ENCODE results near the gene MBD4. TPM values are rescaled to one million over a fixed set of nuclear protein-coding genes. Genes with fewer than 3 reads are reported as not detected.

MBD4 gene
- total and polyA plus RNA-seq, 2 experiments from 2014 or later, result 33.9 to 59.3 TPM

DNA sequence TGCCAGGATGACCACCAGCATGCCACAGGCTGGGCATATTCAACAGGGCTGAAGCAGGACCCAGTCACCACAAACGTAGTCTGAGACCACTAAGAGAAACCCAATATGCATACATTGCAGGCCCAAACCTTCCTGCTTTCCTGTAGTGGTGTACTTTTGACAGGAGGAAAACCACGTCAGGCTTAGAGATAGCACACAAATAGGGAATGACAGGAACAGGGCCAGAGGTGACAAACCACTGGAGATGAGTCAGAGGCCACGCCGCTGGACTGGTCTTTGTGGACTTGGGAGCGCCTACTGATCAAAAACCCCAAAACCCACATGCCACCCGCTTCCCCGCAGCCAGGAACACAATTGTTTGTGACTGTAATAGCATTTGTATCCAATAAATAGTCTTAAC, 7.7 kb downstream of the MBD4 start:
- peaks cover 19% of the 10 kb centered on the region for H3K4me1 ChIP-seq (ENCODE audit: insufficient read depth)
- no peak for DNase-seq (ENCODE audit: low spot score)
- TF ChIP-seq EZH2phosphoT487 (IDR thresholded peaks at IDR 0.05; ENCODE audit: unreplicated experiment) (no peak), ZNF331 (CRISPR knock-in tag; IDR thresholded peaks at IDR 0.05; ENCODE audit: low read depth) (no peak), ZNF114 (CRISPR knock-in tag; IDR thresholded peaks at IDR 0.05) (no peak), STAT1 (IDR thresholded peaks at IDR 0.05; ENCODE audit: unreplicated experiment) (no peak), CREB1 (CRISPR knock-in tag; IDR thresholded peaks at IDR 0.05; ENCODE audit: low read depth) (no peak), EZH2 (IDR thresholded peaks at IDR 0.05; ENCODE audit: low read depth, unreplicated experiment) (no peak), JUNB (IDR thresholded peaks at IDR 0.05; ENCODE audit: unreplicated experiment) (no peak), POLR2AphosphoS5 (IDR thresholded peaks at IDR 0.05; ENCODE audit: low read depth) (no peak), NANOG (IDR thresholded peaks at IDR 0.05; ENCODE audit: borderline replicate concordance) (no peak)
- TF ChIP-seq, protein P1, sequence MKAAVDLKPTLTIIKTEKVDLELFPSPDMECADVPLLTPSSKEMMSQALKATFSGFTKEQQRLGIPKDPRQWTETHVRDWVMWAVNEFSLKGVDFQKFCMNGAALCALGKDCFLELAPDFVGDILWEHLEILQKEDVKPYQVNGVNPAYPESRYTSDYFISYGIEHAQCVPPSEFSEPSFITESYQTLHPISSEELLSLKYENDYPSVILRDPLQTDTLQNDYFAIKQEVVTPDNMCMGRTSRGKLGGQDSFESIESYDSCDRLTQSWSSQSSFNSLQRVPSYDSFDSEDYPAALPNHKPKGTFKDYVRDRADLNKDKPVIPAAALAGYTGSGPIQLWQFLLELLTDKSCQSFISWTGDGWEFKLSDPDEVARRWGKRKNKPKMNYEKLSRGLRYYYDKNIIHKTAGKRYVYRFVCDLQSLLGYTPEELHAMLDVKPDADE (IDR thresholded peaks at IDR 0.05), result no peak
- TF ChIP-seq, protein P2, sequence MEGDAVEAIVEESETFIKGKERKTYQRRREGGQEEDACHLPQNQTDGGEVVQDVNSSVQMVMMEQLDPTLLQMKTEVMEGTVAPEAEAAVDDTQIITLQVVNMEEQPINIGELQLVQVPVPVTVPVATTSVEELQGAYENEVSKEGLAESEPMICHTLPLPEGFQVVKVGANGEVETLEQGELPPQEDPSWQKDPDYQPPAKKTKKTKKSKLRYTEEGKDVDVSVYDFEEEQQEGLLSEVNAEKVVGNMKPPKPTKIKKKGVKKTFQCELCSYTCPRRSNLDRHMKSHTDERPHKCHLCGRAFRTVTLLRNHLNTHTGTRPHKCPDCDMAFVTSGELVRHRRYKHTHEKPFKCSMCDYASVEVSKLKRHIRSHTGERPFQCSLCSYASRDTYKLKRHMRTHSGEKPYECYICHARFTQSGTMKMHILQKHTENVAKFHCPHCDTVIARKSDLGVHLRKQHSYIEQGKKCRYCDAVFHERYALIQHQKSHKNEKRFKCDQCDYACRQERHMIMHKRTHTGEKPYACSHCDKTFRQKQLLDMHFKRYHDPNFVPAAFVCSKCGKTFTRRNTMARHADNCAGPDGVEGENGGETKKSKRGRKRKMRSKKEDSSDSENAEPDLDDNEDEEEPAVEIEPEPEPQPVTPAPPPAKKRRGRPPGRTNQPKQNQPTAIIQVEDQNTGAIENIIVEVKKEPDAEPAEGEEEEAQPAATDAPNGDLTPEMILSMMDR (conservative IDR thresholded peaks at IDR 0.05; ENCODE audit: low read depth in 2 of 2), result no peak
- TF ChIP-seq, protein P3, sequence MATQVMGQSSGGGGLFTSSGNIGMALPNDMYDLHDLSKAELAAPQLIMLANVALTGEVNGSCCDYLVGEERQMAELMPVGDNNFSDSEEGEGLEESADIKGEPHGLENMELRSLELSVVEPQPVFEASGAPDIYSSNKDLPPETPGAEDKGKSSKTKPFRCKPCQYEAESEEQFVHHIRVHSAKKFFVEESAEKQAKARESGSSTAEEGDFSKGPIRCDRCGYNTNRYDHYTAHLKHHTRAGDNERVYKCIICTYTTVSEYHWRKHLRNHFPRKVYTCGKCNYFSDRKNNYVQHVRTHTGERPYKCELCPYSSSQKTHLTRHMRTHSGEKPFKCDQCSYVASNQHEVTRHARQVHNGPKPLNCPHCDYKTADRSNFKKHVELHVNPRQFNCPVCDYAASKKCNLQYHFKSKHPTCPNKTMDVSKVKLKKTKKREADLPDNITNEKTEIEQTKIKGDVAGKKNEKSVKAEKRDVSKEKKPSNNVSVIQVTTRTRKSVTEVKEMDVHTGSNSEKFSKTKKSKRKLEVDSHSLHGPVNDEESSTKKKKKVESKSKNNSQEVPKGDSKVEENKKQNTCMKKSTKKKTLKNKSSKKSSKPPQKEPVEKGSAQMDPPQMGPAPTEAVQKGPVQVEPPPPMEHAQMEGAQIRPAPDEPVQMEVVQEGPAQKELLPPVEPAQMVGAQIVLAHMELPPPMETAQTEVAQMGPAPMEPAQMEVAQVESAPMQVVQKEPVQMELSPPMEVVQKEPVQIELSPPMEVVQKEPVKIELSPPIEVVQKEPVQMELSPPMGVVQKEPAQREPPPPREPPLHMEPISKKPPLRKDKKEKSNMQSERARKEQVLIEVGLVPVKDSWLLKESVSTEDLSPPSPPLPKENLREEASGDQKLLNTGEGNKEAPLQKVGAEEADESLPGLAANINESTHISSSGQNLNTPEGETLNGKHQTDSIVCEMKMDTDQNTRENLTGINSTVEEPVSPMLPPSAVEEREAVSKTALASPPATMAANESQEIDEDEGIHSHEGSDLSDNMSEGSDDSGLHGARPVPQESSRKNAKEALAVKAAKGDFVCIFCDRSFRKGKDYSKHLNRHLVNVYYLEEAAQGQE (IDR thresholded peaks at IDR 0.05; ENCODE audit: unreplicated experiment), result no peak
- TF ChIP-seq, protein P4, sequence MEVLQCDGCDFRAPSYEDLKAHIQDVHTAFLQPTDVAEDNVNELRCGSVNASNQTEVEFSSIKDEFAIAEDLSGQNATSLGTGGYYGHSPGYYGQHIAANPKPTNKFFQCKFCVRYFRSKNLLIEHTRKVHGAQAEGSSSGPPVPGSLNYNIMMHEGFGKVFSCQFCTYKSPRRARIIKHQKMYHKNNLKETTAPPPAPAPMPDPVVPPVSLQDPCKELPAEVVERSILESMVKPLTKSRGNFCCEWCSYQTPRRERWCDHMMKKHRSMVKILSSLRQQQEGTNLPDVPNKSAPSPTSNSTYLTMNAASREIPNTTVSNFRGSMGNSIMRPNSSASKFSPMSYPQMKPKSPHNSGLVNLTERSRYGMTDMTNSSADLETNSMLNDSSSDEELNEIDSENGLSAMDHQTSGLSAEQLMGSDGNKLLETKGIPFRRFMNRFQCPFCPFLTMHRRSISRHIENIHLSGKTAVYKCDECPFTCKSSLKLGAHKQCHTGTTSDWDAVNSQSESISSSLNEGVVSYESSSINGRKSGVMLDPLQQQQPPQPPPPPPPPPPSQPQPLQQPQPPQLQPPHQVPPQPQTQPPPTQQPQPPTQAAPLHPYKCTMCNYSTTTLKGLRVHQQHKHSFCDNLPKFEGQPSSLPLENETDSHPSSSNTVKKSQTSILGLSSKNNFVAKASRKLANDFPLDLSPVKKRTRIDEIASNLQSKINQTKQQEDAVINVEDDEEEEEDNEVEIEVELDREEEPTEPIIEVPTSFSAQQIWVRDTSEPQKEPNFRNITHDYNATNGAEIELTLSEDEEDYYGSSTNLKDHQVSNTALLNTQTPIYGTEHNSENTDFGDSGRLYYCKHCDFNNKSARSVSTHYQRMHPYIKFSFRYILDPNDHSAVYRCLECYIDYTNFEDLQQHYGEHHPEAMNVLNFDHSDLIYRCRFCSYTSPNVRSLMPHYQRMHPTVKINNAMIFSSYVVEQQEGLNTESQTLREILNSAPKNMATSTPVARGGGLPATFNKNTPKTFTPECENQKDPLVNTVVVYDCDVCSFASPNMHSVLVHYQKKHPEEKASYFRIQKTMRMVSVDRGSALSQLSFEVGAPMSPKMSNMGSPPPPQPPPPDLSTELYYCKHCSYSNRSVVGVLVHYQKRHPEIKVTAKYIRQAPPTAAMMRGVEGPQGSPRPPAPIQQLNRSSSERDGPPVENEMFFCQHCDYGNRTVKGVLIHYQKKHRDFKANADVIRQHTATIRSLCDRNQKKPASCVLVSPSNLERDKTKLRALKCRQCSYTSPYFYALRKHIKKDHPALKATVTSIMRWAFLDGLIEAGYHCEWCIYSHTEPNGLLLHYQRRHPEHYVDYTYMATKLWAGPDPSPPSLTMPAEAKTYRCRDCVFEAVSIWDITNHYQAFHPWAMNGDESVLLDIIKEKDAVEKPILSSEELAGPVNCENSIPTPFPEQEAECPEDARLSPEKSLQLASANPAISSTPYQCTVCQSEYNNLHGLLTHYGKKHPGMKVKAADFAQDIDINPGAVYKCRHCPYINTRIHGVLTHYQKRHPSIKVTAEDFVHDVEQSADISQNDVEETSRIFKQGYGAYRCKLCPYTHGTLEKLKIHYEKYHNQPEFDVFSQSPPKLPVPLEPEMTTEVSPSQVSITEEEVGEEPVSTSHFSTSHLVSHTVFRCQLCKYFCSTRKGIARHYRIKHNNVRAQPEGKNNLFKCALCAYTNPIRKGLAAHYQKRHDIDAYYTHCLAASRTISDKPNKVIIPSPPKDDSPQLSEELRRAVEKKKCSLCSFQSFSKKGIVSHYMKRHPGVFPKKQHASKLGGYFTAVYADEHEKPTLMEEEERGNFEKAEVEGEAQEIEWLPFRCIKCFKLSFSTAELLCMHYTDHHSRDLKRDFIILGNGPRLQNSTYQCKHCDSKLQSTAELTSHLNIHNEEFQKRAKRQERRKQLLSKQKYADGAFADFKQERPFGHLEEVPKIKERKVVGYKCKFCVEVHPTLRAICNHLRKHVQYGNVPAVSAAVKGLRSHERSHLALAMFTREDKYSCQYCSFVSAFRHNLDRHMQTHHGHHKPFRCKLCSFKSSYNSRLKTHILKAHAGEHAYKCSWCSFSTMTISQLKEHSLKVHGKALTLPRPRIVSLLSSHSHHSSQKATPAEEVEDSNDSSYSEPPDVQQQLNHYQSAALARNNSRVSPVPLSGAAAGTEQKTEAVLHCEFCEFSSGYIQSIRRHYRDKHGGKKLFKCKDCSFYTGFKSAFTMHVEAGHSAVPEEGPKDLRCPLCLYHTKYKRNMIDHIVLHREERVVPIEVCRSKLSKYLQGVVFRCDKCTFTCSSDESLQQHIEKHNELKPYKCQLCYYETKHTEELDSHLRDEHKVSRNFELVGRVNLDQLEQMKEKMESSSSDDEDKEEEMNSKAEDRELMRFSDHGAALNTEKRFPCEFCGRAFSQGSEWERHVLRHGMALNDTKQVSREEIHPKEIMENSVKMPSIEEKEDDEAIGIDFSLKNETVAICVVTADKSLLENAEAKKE (CRISPR knock-in tag; IDR thresholded peaks at IDR 0.05), result no peak
- ATAC-seq, result no peak
- peaks cover 14% of the 10 kb centered on the region for H3K79me2 ChIP-seq (replicated peaks; ENCODE audit: insufficient read depth)
- no peak overlapping the region for H3K4me3 Mint-ChIP-seq
- peaks cover 10% of the 10 kb centered on the region for H3K27me3 ChIP-seq (ENCODE audit: insufficient read depth)
- H3K27ac Mint-ChIP-seq, result no peak overlapping the region; the same call in 1 of the 2 replicates
- H3F3A ChIP-seq (replicated peaks; ENCODE audit: low read depth), result peaks cover 8% of the 10 kb centered on the region; the same call in 1 of the 2 replicates
- H3K27ac ChIP-seq (ENCODE audit: low read depth), result no peak overlapping the region
- peaks cover 11% of the 10 kb centered on the region for H3K27me3 Mint-ChIP-seq (ENCODE audit: insufficient read depth, low read depth, poor library complexity)
- H4K20me1 ChIP-seq (replicated peaks; ENCODE audit: insufficient read depth), result no peaks in the 10 kb centered on the region
- H3K9me2 ChIP-seq (ENCODE audit: insufficient read depth), result no peaks in the 10 kb centered on the region
- H3K4me2 ChIP-seq, result no peak overlapping the region
- no peak overlapping the region for H2AFZ ChIP-seq
- H3K36me3 ChIP-seq (ENCODE audit: insufficient read depth), result peaks cover 42% of the 10 kb centered on the region
- H3K9me3 Mint-ChIP-seq, result no peaks in the 10 kb centered on the region
- H3K4me1 Mint-ChIP-seq, result peaks cover 25% of the 10 kb centered on the region
- no peak overlapping the region for H3K4me3 ChIP-seq
- peaks cover 54% of the 10 kb centered on the region for H3K36me3 Mint-ChIP-seq (ENCODE audit: low read depth)
